HG02943 (cell line): Measurements from ENCODE around the gene RASL10B.

Source experiments
- ATAC-seq: cut with Tn5 transposase; IDR thresholded peaks from one replicate; pipeline ENCODE4 v1.9.1; 2021; ENCODE audit warnings: mild to moderate bottlenecking, low read depth, moderate library complexity; ENCODE audit not compliant: unreplicated experiment

Gene RASL10B

GRCh38 chr17:35763767-35764122 lies 32.3 kb downstream of the RASL10B start:
- ATAC-seq, result no peak

GRCh38 chr17:35764123-35764991 lies 32.9 kb downstream of the RASL10B start:
- peak; percentile 74 for ATAC-seq

- no peak for ATAC-seq
Observed at GRCh38 chr17:35765086-35765710, 33.8 kb downstream of the RASL10B start.

GRCh38 chr17:35765756-35766488 lies 34.5 kb downstream of the RASL10B start:
- no peak for ATAC-seq

GRCh38 chr17:35766489-35766877 lies 35.0 kb downstream of the RASL10B start:
- no peak for ATAC-seq

- no peak for ATAC-seq
Observed at GRCh38 chr17:35766903-35767510, 35.6 kb downstream of the RASL10B start.

- ATAC-seq, result no peak
Observed at GRCh38 chr17:35768797-35769196, 37.4 kb downstream of the RASL10B start.

- ATAC-seq, result no peak
Observed at GRCh38 chr17:35769895-35770486, 38.6 kb downstream of the RASL10B start.

- ATAC-seq, result no peak
Observed at GRCh38 chr17:35773129-35773528, 41.7 kb downstream of the RASL10B start.

GRCh38 chr17:35773679-35774425 lies 42.4 kb downstream of the RASL10B start:
- no peak for ATAC-seq

GRCh38 chr17:35774499-35774898 lies 43.1 kb downstream of the RASL10B start:
- no peak for ATAC-seq

GRCh38 chr17:35775039-35775438 lies 43.6 kb downstream of the RASL10B start:
- no peak for ATAC-seq

- no peak for ATAC-seq
Observed at GRCh38 chr17:35775583-35775982, 44.1 kb downstream of the RASL10B start.

GRCh38 chr17:35778641-35779196 lies 47.3 kb downstream of the RASL10B start:
- no peak for ATAC-seq

- ATAC-seq, result no peak
Observed at GRCh38 chr17:35780950-35781349, 49.5 kb downstream of the RASL10B start.

- ATAC-seq, result no peak
Observed at GRCh38 chr17:35784895-35785294, 53.5 kb downstream of the RASL10B start.

GRCh38 chr17:35786941-35787432 lies 55.5 kb downstream of the RASL10B start:
- no peak for ATAC-seq

GRCh38 chr17:35788477-35789368 lies 57.3 kb downstream of the RASL10B start:
- ATAC-seq, result no peak
